Measurements from ENCODE around the gene EXOSC6. TPM values are rescaled to one million over a fixed set of nuclear protein-coding genes. Genes with fewer than 3 reads are reported as not detected.

The EXOSC6 gene
- total RNA-seq = 25.1 and 39.4 TPM in 2 replicates

DNA sequence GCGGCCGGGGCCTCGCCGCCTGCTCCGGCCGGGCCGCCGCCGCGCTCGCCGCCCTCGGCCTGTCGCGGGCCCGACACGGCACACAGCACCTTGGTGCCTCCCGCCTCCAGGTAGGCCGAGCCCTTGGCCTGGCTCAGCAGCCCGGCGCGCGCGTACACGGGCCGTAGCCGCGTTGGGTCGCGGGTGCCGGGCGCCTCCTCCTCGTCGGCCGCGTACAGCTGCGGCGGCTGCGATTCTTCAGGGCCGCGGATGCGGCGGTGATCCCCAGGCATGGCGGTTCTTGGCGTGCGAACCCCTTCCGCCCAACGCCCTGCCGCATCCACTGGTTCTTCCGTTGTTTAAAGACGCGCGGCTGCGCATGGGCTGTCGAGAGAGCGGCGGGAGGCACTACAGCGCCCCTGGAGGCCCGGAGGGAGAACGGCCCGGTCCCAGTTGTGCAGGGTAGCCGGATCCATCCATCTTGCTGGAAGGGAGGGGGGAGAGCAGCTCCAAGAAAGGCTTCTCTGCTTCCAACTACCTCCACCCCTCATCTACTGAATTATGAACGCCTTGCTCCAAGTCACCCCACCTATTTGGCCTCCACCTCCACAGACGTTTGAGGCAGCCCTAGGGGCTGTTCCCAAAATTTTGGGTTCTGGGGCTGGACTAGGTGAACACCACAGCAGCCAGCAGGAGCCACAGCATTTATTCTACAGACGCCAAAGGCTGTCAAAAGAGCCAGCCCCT, at the start of gene EXOSC6:
Gene EXOSC6 (minus strand): TSS at position 312 of the 726 bp plus-strand sequence. CDS start 40 bp downstream, at position 272.

DNA sequence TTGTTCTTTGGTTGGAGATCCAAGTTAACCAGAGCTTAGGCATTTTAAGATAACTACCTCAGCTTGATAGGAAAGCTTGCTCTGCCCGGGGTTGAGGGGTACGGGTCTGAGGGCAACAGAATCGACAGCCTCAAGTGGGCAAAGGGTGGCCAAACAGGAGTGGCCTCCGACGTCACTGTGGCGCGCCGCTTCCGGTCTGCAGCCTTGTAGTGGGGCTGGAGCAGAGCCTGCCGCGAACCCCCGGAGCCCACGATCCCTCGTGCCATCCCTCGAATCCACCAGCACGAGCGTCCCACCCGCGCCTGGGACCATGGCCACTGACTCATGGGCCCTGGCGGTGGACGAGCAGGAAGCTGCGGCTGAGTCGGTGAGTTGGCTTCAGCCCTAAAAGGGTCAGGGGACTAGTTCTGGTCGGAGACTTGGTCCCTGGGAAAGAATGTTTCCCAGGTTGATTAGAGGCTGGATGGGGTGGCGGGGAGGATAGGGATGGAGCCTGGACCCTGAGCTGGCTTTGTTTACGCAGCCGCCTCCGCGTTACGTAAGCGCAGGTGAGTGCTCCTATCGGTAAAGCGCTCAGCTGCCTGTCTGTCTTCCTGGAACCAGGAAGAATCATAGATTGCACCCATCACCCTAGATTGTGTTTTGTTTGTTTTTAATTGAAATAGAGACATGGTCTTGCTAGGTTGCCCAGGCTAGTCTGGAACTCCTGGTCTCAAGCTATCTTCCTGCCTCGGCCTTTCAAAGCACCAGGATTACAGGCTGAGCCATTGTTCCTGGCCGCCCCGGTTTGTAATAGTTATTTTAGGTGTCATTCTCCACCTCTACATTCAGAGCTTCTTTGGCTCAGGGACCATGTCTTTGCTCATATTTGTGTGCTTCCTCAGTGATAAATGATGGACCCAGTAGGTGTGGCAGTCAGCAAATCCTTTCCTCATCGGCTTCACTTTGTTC, 47.5 kb upstream of the EXOSC6 start, which contains the start of gene DDX19B:
Gene DDX19B (plus strand): TSS at position 199 of the 951 bp plus-strand sequence. CDS start 112 bp downstream, at position 311.

DNA sequence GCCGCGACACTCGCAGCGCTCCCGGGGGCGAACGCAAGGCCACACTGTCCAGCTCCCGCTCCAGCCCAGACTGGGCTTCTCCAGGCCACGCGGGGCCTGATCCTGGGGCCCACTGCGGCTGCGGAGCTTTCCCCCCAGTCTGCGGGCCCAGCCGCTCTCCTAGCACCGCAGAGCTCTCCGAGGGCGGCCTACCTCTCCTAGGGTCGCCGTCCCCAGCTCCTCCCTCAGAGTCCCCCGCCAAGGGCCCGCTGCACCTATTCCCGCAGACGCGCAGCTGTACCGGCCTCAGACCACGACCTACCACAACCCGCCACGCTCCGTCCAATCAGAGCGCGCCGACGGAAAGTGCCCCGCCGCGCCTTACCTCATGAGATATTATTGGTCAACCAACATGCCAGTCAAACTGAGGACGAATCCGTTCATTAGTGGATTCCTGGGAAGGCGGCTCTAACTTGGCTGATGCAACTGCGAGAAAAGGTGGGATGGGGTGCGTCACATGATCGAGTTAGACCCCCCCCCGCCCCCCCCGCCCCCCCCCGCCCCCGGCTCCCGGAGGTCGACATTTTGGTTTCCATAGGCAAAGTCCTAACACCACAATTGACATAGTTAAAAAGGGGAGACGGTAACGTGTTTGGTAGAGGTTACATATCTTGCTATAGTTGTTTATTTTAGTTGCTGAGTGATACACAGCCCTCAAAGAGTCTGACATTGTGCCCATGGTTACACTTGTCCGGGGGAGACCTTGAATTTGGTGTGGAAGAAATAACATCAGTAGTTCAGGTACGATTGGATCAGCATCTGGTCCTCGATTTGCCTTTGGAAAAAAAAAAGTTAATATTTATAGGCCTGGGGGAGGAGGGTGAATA, 37.7 kb upstream of the EXOSC6 start, which contains the start of gene AARS1:
Gene AARS1 (minus strand): TSS at position 278 of the 866 bp plus-strand sequence. CDS start 6,743 bp downstream, outside the sequence.

Other genes with a start within 250 kb of the EXOSC6 start
- 13.8 and 31.5 TPM in 2 replicates for gene PDPR, start 137.6 kb downstream of the EXOSC6 start, total RNA-seq
- 0.16 and 0.19 TPM in 2 replicates for gene CLEC18C, start 78.2 kb downstream of the EXOSC6 start, total RNA-seq
- gene AARS1, start 37.6 kb upstream of the EXOSC6 start, total RNA-seq = 88.9 and 139 TPM in 2 replicates
- 22.7 TPM in 2 replicates for gene DDX19B, start 47.2 kb upstream of the EXOSC6 start, total RNA-seq
- 23.5 and 46.7 TPM in 2 replicates for gene DDX19A, start 95.0 kb upstream of the EXOSC6 start, total RNA-seq
- gene ST3GAL2, start 187.2 kb upstream of the EXOSC6 start, total RNA-seq = 32.7 and 59.7 TPM in 2 replicates
- gene FCSK, start 202.7 kb upstream of the EXOSC6 start, total RNA-seq = 7.6 and 12.0 TPM in 2 replicates

All from bladder microvascular endothelial cell (primary cell).